22Rv1 (cell line): ENCODE data around the gene SSTR3.

ENCODE experiments used
- CTCF ChIP-seq: fragments of 450-650 bp; IDR thresholded peaks from 2 replicates; pipeline ENCODE4 v1.5.1; 2017; ENCODE audit warnings: mild to moderate bottlenecking
- ZFX ChIP-seq: fragments of 450-650 bp; IDR thresholded peaks from 2 replicates; pipeline ENCODE4 v1.6.1; 2017; ENCODE audit warnings: antibody characterized with exemption, borderline replicate concordance

DNA sequence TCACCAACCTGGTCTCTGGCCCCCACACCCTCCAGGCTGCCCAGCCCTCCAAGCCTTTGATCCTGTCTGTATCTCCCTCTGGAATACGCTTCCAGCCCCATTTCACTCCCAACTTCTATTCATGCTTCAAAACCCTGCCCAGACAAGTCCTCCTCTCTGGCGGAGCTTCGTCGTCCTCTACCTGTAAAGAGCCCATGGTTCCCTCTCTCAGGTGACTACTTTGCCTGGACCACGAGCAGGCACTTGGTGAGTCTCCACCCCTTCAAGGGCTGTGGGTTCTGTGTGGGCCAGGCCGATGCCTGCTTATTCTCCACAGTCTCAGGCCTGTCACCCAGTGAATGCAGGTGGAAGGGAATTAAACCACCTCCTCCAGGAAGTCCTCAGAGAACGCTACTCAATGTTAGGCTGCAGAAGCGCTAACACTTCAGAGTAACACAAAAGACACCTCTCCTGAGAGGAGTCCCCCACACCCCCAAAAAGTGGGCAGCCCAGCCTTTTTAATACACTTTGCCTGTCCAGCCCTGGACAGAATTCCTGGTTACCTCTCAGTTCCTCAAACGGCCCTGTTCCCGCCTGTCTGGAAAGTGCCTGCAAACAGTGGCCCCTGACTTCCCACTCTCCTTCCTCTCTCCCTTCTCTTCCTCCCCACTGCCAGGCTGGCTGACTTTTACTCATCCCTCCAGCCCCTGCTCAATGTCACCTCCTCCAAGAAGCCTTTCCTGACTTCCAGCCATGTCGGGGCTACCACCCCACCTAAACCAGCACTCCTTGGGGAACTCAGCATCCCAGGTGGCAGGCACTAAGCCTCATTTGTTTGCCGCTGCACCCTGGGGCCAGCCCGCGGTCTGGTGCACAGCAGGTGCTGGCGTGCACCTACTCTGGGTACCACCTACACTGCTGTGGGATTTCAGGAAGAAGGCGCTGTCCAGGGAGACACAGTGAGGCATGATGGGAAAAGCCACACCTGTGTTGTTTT is 22.7 kb upstream of the SSTR3 start:
- TF ChIP-seq CTCF (no peak), ZFX (no peak)
